T-helper 2 cell treated with Interferon-gamma antibody and Interleukin-4, amounts not matched to agents 100 ng/mL and 5 ng/mL, for 36 hours (primary cell): ENCODE measurements around the gene NOP56. TPM values are rescaled to one million over a fixed set of nuclear protein-coding genes. Genes with fewer than 3 reads are reported as not detected.

Experiments
- intact Hi-C: fragments of 100-400 bp; cut with micrococcal nuclease; formaldehyde crosslinking; loops from one replicate; pipeline ENCODE4 v1.15.1; 2023
- total RNA-seq: library from RNA; stranded (reverse); gene quantifications from 2 replicates; pipeline ENCODE4 v1.2.3, GENCODE V29; 2022

The NOP56 gene, protein sequence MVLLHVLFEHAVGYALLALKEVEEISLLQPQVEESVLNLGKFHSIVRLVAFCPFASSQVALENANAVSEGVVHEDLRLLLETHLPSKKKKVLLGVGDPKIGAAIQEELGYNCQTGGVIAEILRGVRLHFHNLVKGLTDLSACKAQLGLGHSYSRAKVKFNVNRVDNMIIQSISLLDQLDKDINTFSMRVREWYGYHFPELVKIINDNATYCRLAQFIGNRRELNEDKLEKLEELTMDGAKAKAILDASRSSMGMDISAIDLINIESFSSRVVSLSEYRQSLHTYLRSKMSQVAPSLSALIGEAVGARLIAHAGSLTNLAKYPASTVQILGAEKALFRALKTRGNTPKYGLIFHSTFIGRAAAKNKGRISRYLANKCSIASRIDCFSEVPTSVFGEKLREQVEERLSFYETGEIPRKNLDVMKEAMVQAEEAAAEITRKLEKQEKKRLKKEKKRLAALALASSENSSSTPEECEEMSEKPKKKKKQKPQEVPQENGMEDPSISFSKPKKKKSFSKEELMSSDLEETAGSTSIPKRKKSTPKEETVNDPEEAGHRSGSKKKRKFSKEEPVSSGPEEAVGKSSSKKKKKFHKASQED
- total RNA-seq = 478 and 501 TPM in 2 replicates

DNA sequence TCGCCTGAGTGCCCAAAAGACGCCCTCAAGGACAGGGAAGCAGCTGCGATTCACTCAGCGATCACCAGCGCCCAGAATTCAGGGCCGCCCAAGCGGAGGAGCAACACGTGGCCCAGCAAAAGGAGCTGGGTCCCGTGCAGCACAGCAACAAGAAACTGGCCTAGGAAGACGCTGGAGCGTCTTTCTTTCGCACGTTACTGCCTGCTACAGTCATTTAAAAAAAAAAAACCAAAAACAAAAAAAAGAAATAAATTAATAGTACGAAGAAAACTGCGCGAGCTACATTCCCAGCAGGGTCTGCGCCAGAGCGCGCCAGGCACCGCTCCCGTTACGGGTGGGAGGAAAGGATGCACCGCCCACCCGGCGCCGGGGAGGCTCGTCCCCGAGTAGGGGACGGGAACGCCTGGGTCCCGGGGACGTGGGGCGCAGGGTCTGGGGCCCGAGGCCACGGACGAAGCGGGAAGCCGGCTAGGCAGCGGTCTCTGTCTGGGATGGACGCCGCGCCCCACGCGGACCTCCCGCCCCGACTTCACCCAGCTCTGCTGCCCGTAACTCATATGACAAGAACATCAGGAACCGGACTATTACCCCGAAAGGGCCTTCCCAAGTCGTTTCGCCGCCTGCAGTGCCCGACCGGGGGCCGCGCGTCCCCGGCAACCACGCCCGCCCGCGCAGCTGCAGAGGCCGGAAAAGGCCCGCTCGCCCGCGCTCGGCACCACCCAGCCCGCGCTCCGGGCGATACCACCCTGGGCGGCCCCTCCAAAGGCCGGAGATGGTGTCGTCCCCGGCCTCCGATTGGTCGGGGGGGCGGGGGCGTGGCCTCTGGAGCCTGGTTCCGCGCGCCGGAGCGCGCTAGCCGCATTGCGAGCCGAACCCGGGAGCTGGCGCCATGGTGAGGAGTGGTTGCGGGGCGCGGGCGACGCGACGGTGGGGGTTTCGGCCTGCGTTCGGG lies at the start of gene NOP56:
Gene NOP56 (plus strand): TSS at position 861 of the 952 bp plus-strand sequence. CDS start 29 bp downstream, at position 890.
- intact Hi-C loops = loop anchor here (1.0 to 5.0 kb wide), 3 partner anchors 12 to 180 kb away; partner anchors contain the start of genes IDH3B and SNRPB

DNA sequence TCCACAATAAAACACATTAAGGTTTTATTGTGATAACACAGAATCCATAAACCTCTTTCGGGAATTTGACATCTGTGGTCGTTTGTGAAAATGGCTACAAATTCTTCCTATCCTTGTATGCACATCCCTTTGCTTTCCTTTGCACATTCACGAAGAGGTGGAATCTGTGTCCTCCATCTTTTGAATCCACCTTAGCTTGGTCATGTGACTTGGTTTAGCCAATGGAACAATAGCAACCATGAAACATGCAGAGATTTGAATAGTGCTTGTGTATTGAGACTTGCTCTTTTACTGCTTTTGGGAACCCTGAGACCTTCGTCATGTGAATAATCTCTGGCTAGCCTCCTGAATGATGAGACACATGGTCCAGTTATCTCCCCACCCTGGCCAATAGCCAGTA lies 49.7 kb upstream of the NOP56 start:
- intact Hi-C loops = no loop called here

DNA sequence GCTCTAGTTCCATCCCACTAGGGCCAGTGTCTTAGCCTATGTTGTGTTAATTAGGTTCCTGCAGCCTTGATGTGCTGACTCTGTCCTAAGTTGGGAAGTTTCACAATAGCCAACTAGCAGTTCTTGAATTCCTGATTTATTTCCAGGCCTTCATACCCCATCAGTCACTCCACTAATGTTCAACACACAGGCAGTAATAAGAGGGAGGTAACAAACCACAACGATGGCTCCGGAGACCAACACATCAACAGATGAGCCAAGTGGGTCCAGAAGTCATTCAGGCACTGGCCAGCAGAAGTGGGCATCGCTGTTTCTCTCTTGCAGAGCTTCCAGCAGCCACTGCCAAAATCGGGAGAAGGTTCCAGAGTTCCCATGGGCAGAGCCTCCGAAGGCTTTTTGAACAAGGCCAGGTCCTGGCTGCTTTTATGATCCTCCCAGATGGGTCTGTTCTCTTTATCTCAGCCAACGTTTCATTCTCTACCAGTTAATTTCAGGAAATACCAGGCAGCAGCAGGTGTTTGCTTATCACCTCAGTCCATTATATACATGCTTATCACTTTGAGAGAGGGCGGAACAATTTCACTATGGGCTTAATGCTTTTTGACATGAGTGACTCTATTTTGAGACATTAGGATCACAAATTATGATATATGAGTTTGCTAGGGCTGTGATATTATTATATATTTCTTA lies 48.5 kb upstream of the NOP56 start:
- intact Hi-C loops = no loop called here

DNA sequence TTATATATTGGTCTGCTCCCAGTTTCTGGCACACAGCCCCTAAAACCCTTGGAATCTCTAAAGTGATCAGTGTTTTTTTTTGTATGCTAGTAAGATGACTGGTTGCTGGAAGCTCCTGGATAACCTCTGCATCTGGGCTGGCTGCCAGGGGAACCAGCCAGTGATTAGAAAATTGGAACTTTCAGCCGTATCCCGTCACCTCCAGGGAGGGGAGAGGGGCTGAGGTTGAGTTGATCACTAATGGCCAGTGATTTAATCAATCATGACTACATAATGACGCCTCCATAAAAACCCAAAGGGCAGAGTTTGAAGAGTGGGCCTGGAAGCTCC lies 48.0 kb upstream of the NOP56 start:
- intact Hi-C loops = no loop called here

DNA sequence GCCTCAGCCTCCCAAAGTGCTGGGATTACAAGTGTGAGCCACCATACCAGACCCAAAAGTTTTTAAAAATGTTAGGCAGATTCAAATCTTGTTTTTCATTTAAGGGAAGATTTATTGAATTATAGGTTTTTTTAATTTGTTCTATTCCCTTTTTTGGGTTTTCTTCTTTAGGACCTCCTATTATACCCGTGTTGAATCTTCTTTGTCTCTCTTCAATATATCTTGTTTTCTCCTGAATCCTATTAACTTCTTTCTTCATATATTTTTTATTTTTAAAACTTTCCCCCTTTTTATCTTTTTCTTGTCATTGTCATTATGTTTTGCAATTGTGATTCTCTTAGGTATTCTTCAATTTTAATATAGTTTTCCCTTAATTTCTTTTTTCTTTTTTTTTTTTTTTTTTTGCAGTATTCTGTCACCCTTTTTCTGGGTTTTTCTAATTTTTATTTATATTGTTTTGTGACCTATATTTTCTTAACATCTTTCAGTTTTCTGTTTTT lies 45.9 kb upstream of the NOP56 start:
- intact Hi-C loops = no loop called here

DNA sequence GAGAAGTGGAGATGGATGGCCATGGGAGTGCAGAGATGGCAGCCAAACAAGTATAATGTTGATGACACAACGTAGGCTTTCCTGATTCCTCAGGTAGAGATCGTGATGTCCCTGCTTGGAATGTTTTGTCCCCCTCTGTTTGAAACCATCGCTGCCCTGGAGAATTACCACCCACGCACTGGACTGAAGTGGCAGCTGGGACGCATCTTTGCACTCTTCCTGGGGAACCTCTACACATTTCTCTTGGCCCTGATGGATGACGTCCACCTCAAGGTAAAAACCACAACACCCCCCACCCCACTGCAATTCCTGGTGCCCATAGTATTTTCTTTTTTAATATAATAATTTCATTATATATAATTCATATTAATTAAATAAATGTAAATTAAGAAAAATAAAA lies 42.1 kb upstream of the NOP56 start:
- intact Hi-C loops = no loop called here

DNA sequence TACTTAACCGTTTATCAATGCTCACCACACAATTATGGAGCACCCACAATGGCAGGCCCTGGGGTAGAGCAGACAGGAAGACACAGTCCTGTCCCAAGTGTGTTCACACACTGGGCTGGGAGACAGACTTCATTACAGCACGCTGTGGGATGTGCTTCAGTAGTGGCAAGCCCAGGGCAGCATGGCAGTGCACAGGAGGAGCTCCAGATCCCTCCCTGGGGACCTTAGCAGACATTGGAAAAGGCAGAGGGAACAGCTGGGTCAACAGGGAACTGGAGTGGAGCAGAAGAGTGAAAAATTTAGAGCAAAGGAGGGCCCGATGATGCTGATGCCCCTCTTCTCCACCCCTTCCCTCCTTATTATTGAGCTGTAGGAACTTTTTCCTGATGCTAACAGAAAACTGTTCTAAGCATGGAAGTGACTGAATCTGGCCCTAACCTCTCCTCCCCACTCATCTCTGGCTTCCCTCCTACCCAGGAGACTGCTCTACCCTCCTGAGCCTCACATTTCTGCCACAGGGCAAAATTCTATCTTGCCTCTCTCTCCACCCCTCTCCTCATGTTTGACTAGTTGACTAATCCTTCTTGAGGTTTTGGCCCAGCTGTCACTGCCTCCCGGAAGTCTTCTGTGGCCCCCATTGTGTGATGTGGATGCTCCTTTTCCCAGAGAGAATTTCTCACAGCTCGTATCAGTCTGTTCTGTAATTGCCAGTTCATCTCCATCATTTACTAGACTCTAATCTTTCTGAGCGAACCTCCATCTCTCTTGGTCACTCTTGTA lies 41.3 kb upstream of the NOP56 start:
- intact Hi-C loops = no loop called here

DNA sequence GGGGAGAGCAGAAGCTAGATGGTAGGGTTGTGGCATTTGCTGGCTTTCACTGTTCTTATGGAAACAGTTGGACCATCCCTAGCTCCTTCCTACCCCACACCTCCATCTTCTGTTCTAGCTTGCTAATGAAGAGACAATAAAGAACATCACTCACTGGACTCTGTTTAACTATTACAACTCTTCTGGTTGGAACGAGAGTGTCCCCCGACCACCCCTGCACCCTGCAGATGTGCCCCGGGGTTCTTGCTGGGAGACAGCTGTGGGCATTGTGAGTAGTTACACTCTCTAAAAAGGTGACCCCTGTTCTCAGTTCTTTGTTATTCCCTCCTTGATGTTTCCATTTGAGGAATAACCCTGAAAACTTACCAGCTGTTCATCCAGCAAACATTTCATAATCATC lies 40.4 kb upstream of the NOP56 start:
- intact Hi-C loops = no loop called here

DNA sequence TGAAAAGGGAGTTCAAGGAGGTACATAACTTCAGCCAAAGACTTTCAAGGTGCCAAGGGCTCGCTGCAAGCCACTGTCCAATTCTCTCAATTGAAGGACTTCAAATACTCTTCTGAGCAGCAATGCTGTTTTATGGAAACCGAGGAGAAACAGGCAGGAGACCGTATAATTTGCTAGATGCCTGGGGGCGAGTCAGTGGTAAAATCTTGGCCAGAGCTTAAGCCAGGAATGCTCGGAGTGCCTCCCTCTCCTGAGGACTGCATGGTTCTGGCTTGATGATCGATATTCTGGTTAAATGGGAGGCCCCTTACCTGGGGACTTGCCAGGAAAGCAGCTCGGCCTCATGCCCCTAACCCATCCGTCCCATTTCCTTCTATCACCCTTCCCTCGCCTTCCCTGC lies 35.8 kb upstream of the NOP56 start:
- intact Hi-C loops = no loop called here

DNA sequence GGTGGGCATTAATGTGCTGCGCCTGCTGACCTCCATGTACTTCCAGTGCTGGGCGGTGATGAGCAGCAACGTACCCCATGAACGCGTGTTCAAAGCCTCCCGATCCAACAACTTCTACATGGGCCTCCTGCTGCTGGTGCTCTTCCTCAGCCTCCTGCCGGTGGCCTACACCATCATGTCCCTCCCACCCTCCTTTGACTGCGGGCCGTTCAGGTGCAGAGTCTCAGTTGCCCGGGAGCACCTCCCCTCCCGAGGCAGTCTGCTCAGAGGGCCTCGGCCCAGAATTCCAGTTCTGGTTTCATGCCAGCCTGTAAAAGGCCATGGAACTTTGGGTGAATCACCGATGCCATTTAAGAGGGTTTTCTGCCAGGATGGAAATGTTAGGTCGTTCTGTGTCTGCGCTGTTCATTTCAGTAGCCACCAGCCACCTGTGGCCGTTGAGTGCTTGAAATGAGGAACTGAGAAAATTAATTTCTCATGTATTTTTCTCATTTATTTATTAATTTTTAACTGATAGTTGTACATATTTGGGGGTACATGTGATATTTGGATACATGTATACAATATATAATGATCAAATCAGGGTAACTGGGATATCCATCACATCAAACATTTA lies 35.2 kb upstream of the NOP56 start:
- intact Hi-C loops = no loop called here

DNA sequence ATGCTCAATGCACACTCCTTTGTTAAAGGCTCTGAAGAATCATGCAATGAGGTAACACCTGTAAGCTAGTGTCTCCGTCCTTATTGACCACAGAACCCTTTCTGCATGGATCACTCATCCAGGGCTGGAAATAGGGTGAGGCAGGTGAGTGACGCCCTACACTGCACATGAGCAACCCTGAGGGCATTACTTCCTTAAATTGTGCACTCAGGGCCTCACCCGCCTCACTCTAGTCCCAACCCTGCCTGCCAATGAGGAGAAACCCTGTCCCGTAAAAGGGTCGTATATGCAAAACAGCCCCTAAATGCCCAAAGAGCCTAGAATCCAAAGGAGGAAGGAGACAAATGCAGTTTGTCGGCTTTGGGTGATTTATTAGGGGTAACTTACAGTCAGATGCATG lies 33.6 kb upstream of the NOP56 start:
- intact Hi-C loops = no loop called here

DNA sequence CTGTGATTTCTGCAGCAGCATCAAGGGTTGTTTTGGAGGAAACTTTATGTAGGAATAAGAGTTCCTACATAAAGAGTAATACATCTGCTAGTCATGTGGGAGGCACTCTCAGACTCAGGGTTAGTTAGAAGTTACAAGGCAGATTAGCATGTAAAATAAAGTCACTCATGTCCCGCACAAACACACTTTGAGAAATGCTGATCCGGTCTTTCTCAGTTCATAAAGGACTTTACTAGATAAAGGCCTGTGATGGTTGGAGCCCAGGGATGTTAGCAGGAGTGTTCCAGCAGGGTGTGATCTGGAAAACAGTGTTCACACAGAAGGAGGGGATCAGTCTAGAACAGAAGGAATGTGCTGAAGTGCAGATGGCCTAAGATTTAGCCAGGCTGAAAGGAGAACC lies 33.1 kb upstream of the NOP56 start:
- intact Hi-C loops = no loop called here

DNA sequence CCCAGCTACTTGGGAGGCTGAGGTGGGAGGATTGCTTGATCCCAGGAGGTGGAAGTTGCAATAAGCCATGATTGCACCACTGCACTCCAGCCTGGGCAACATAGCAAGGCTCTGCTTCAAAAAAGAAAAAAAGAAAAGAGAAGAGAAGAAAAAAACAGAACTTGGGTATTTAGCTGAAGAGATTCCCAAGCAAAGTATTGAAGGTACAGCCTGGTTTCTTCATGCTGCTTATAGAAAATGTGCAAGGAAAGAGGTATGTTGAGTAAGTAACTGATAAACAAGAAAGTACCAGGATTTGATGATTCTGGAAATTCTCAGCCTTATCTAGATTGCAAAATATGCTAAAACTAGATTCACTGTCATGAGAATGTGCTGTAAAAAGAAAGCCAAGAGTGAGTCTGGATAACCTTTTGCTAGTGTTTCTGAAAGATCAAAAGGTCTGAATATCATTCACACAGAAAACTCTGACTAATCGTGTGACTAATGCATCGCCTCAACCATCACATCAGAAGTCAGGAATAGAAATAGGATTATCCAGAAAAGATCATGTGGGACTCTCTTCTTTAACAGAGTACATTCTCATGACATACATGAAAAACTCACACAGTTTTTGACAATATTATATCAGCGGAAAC lies 32.4 kb upstream of the NOP56 start:
- intact Hi-C loops = no loop called here

DNA sequence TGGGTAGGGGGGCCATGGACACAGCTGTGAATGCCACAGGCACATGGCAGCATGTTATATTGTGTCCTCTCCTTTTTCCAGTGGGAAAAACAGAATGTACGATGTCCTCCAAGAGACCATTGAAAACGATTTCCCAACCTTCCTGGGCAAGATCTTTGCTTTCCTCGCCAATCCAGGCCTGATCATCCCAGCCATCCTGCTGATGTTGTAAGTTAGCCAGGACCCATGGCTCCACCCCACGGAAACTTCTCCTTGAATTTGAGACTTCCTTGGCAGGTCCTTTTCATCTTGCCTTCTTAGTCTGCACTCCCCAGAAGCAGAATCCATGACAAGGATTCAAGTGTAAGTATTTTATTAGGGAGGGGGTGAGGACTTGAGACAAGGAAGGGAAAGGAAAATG lies 28.2 kb upstream of the NOP56 start:
- intact Hi-C loops = no loop called here

DNA sequence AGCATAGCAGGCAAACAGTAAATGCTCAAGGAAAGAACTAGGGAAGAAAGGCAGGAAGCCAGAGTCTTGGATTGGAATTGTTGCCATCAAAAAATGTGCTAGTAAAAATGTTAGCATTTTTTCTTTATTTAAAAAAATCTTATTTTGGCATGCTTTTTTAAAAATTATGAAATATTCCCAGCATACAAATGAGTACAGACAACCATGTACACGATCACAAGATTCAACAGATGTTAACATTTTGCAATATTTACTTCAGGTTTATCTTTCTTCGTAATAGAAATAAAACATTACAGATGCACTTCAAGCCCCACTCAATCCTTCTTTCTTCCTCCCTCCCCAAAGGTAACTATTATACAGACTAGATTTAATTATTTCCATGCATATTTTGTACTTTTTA lies 27.4 kb upstream of the NOP56 start:
- intact Hi-C loops = no loop called here

DNA sequence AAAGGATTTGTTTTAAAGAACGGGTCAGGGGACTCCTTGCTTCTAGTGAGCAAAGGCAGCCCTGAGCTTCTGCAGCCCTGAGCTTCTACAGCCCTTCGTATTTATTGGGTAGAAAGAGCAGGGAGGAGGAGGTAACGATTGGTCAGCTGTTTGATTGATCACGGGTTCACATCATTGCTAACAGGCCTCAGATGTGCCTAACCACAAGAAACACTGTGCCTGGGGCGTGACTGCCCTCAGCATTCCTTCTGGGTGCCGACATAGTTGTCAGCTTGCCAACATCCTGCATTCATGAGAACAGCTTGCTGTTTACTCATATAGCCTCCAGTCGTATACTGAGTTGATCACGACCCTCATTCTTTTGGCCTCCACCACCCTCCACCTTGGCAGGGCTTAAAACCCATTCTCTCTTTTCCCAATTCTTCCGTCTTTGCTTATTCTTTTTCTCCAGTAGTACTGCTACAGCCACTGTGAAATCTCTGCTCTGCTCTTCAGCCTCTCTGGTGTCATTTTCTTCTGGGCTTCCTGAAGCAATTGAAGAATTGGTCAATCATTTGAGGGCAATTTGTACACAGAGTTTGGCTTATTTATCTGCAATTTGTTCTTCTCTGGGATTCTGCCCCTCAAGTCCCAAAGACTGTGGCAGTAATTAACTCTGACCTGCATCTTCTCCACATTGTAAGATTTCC lies 25.4 kb upstream of the NOP56 start:
- intact Hi-C loops = no loop called here

DNA sequence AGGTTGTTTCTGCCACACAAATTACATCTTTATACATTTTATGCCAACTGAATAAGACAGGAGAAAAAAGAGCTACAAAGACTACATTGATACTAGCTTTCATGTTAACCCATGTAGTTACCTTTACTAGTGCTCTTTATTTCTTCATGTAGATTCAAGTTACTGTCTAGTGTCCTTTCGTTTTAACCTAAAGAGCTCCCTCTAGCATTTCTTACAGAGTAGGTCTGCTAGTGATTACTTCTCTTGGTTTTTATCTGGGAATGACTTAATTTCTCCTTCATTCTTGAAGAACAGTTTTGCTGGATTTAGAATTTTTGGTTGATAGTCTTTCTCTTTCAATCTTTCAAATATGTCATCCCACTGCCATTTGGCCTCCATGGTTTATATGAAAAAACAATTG lies 21.2 kb upstream of the NOP56 start:
- intact Hi-C loops = no loop called here

DNA sequence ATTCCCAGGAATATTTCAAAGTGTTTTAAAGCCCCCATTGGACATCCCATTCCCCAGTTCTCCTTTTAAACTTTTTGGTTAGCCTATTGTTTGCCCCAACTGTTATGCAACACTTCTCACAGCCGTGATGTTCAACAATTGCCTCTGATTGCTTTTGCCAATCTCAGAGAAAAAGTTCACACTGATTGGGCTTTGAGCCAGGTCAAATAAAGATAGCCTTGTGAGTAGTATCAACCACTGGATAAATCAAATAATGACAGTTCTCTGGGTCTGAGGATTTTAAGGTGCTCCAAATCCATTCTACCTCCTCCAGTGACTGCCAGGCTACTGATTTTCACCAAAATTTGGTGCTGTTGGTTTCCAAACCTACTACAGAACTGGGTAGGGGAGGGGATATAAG lies 19.1 kb upstream of the NOP56 start:
- intact Hi-C loops = no loop called here

DNA sequence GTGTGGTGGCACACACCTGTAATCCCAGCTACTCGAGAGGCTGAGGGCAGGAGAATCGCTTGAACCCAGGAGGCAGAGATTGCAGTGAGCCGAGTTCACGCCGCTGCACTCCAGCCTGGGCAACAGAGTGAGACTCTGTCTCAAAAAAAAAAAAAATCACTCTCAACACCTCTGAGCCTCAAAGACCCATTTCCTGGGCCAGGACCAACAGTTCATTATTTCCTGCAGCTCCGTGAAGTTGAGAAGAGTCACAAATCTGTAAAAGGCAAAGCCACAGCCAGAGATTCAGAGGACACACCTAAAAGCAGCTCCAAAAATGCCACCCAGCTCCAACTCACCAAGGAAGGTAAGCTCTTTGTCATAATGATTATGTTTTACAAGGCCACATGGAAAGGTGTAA lies 15.2 kb upstream of the NOP56 start:
- intact Hi-C loops = no loop called here
